Endothelial cell of umbilical vein (primary cell): Measurements from ENCODE around the gene PGBD5.

ENCODE experiments used
- EZH2 ChIP-seq: IDR thresholded peaks from 2 replicates; pipeline ENCODE4 v1.6.1; 2012; ENCODE audit warnings: borderline replicate concordance, low read depth, mild to moderate bottlenecking, moderate library complexity, low read length, inconsistent platforms; ENCODE audit not compliant: severe bottlenecking
- FOS ChIP-seq: IDR thresholded peaks from 2 replicates; pipeline ENCODE4 v1.6.1; 2011; ENCODE audit warnings: mild to moderate bottlenecking, low read length, moderate library complexity, borderline replicate concordance; ENCODE audit not compliant: insufficient read depth
- GATA2 ChIP-seq: IDR thresholded peaks from 2 replicates; pipeline ENCODE4 v1.7.0; 2011; ENCODE audit warnings: low read depth, mild to moderate bottlenecking, moderate library complexity, mixed read lengths, low read length; ENCODE audit not compliant: insufficient read length, insufficient read depth
- MAX ChIP-seq: IDR thresholded peaks from 2 replicates; pipeline ENCODE4 v1.6.1; 2011; ENCODE audit not compliant: insufficient read depth, insufficient read length
- MYC ChIP-seq: IDR thresholded peaks from one replicate; pipeline ENCODE4 v1.6.1; 2011; ENCODE audit warnings: mild to moderate bottlenecking, low read depth, low read length
- POLR2A ChIP-seq: IDR thresholded peaks from 2 replicates; pipeline ENCODE4 v1.6.1; 2012; ENCODE audit warnings: low read depth, mild to moderate bottlenecking, control low read depth, low read length
- POLR2AphosphoS5 ChIP-seq: IDR thresholded peaks from 2 replicates; pipeline ENCODE4 v1.6.1; 2012; ENCODE audit warnings: low read depth, mild to moderate bottlenecking, control low read depth, low read length, moderate library complexity; ENCODE audit not compliant: insufficient read depth
- TF ChIP-seq, protein P1 (sequence below), 2 donors: IDR thresholded peaks; 1 replicate in 1 of 2; 2 replicates in 1 of 2; pipeline ENCODE4 v1.5.1; 2011; ENCODE audit warnings: low read length in 2 of 2, mild to moderate bottlenecking in 2 of 2, moderate library complexity in 2 of 2, control low read depth in 1 of 2, inconsistent platforms in 1 of 2, low read depth in 1 of 2; ENCODE audit not compliant: insufficient read depth in 1 of 2; ENCODE audit errors: extremely low read depth in 1 of 2

DNA sequence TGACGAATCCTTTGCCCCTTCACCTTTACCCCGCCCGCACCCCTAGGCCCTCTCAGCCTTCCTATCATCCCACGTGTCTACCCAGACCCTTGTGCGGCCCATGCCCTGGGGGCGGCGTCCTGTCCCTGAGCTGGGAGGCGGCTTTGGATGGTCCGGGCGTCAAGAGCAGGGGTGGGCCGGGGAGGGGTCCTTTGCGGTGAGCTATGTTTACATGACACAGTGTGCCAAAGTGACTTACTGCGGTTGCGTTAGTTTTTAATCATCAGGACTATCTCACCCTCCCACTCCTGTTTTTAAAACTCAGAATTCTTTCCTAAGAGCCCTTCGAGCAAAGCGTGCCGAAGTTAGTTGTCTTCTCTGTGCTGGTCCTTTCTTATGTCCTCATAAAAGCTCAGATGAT, 144.6 kb downstream of the PGBD5 start:
- TF ChIP-seq, protein P1, sequence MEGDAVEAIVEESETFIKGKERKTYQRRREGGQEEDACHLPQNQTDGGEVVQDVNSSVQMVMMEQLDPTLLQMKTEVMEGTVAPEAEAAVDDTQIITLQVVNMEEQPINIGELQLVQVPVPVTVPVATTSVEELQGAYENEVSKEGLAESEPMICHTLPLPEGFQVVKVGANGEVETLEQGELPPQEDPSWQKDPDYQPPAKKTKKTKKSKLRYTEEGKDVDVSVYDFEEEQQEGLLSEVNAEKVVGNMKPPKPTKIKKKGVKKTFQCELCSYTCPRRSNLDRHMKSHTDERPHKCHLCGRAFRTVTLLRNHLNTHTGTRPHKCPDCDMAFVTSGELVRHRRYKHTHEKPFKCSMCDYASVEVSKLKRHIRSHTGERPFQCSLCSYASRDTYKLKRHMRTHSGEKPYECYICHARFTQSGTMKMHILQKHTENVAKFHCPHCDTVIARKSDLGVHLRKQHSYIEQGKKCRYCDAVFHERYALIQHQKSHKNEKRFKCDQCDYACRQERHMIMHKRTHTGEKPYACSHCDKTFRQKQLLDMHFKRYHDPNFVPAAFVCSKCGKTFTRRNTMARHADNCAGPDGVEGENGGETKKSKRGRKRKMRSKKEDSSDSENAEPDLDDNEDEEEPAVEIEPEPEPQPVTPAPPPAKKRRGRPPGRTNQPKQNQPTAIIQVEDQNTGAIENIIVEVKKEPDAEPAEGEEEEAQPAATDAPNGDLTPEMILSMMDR (IDR thresholded peaks at IDR 0.05; ENCODE audit: extremely low read depth in 1 of 2, insufficient read depth in 1 of 2, low read depth in 1 of 2, low read length in 2 of 2), result no peak
- TF ChIP-seq MYC (no peak), POLR2A (no peak), MAX (no peak), GATA2 (no peak), FOS (no peak), EZH2 (no peak), POLR2AphosphoS5 (no peak)
